ENCODE results near the gene SENP8.

DNA sequence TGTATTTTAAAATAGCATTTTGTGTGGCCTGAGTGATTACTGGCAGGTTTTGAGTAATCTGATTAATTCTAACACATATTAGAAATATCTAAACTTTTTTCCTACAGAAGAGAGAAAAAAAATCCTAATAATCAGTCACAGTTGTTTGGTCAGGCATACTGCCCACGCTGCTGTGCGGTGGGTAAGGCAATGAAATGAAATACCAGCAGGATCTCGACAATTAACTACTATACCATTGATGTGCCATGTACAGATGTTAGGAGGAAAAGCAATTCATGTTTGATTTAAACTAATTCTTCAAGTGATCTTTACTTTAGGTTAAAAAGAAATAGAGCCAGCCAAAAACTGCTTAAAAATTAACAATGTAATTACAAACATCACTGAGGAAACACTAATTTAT, 74.2 kb downstream of the SENP8 start:
- TF ChIP-seq, protein P1, sequence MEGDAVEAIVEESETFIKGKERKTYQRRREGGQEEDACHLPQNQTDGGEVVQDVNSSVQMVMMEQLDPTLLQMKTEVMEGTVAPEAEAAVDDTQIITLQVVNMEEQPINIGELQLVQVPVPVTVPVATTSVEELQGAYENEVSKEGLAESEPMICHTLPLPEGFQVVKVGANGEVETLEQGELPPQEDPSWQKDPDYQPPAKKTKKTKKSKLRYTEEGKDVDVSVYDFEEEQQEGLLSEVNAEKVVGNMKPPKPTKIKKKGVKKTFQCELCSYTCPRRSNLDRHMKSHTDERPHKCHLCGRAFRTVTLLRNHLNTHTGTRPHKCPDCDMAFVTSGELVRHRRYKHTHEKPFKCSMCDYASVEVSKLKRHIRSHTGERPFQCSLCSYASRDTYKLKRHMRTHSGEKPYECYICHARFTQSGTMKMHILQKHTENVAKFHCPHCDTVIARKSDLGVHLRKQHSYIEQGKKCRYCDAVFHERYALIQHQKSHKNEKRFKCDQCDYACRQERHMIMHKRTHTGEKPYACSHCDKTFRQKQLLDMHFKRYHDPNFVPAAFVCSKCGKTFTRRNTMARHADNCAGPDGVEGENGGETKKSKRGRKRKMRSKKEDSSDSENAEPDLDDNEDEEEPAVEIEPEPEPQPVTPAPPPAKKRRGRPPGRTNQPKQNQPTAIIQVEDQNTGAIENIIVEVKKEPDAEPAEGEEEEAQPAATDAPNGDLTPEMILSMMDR (conservative IDR thresholded peaks at IDR 0.05; ENCODE audit: low read depth, low read length): no peak
- TF ChIP-seq SMC3 (IDR thresholded peaks at IDR 0.05; ENCODE audit: low read depth, low read length) (no peak), MXI1 (IDR thresholded peaks at IDR 0.05; ENCODE audit: borderline replicate concordance, low read depth, low read length) (no peak), POLR2A (IDR thresholded peaks at IDR 0.05; ENCODE audit: low read depth, low read length) (no peak), RAD21 (IDR thresholded peaks at IDR 0.05; ENCODE audit: low read length) (no peak), RCOR1 (IDR thresholded peaks at IDR 0.05; ENCODE audit: insufficient replicate concordance, low read length) (no peak), FOS (IDR thresholded peaks at IDR 0.05; ENCODE audit: low read depth, low read length) (no peak)
- TF ChIP-seq, protein P2, sequence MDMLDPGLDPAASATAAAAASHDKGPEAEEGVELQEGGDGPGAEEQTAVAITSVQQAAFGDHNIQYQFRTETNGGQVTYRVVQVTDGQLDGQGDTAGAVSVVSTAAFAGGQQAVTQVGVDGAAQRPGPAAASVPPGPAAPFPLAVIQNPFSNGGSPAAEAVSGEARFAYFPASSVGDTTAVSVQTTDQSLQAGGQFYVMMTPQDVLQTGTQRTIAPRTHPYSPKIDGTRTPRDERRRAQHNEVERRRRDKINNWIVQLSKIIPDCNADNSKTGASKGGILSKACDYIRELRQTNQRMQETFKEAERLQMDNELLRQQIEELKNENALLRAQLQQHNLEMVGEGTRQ (IDR thresholded peaks at IDR 0.05; ENCODE audit: low read depth, low read length): no peak

Measured in IMR-90 (cell line).